ENCODE measurements around the gene RFC3.
"Not testable (repeated sequence)": the region's sequence is repeated elsewhere in the genome, so short reads cannot be mapped to it uniquely, and the experiment has no call there.

RFC3 gene

DNA sequence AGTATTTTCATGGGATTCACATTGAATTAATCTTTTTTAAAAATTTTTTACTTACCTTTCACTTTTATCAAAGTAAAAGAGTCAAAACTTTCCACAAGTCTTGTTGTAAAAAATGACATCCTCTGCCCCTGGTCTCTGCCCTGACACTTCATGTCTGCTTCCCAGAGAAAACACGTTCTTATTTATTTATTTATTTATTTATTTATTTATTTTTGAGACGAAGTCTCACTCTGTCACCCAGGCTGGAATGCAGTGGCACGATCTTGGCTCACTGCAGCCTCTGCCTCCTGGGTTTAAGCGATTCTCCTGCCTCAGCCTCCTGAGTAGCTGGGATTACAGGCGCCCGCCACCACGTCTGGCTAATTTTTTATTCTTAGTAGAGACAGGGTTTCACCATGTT lies 5.1 kb upstream of the RFC3 start:
- not testable (repeated sequence) for DNase-seq (ENCODE audit: low spot score)

DNA sequence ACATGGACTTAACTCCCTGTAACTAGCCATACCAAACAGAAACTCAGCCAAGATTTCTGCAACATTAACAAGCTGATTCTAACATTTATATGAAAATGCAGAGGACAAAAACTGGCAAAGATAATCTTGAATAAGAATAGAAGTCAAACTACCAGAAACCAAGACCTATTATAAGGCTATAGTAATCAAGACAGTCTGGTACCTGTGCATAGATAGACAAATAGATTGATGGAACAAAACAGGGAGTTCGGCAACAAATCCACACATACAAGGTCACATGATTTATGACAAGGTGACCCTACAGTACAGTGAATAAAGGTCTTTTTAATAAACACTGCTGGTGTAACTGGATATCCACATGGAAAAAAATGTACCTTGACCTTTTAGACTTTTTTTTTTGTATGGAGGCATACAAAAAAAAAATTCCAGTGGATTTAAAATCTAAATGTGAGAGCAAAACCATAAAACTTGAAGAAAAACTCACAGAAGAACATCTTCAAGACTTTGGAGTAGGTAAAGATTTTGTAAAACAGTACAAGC lies 2.9 kb upstream of the RFC3 start:
- DNase-seq (ENCODE audit: low spot score): no peak

- DNase-seq (ENCODE audit: low spot score): no peak
These were observed 1.0 kb upstream of the RFC3 start for GRCh38 chr13:33816912-33817311.

- DNase-seq (ENCODE audit: low spot score): no peak
These were observed 442 bp upstream of the RFC3 start for GRCh38 chr13:33817513-33817900.

DNA sequence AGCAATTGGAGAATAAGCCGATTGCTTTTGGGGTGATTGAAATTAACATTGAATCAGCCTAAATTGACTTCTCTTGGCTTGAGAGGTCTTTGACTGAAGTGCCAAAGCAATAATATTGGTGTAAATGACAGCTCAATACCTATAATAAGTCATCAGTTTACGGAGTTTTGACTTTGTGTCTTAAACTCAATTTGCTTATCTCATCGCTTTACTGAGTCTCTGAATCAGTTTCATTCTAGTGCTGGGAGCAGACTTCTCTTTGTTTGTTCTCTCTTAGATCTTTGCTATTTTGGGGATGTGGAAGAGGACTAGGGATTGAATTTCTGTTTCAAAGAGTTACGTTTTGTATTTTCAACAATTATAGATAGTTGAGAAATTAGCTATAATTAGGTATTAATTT lies 7.1 kb downstream of the RFC3 start:
- DNase-seq (ENCODE audit: low spot score): no peak

- no peak for DNase-seq (ENCODE audit: low spot score)
These were observed 9.2 kb downstream of the RFC3 start for GRCh38 chr13:33827139-33827538.

- peak; percentile 23 for DNase-seq (ENCODE audit: low spot score)
These were observed 10.6 kb downstream of the RFC3 start for GRCh38 chr13:33828431-33829129.

- DNase-seq (ENCODE audit: low spot score): no peak
These were observed 14.9 kb downstream of the RFC3 start for GRCh38 chr13:33832872-33833271.

- no peak for DNase-seq (ENCODE audit: low spot score)
These were observed 20.7 kb downstream of the RFC3 start for GRCh38 chr13:33838647-33839046.

DNA sequence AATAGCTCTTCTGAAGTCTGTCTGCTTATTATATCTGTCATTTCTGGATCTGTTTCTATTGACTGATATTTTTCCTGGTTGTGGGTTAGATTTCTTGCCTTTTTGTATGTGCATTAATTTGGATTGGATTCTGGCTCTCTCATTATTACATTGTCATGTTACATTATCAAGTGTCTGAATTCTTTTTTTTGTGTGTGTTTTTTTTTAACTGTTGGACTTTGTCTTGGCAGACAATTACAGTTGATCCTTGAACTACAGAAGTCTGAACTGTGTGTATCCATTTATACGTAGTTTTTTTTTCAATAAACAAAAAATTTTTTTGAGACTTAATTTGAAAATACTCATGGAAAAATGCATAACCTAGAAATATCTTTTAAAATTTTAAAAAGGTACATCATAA lies 22.5 kb downstream of the RFC3 start:
- DNase-seq (ENCODE audit: low spot score): no peak

DNA sequence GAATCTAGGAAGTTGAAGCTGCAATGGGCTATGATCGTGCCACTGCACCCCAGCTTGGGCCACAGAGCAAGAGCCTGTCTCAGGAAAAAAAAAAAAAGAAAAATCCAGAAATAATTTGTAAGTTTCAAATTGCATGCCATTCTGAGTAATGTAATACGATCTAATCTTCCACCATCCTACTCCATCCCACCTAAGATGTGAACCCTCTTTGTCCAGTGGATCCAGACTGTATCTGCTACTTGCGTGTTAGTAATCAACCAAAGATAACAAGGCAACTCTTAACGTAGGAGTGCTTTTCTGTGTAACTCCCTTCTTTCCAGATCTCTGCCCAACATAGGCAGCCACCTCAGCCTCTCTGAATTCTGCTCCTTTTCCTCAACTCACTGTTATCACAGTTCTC lies 24.3 kb downstream of the RFC3 start:
- no peak for DNase-seq (ENCODE audit: low spot score)

GRCh38 chr13:33842986-33843385 lies 25.0 kb downstream of the RFC3 start:
- no peak for DNase-seq (ENCODE audit: low spot score)

DNA sequence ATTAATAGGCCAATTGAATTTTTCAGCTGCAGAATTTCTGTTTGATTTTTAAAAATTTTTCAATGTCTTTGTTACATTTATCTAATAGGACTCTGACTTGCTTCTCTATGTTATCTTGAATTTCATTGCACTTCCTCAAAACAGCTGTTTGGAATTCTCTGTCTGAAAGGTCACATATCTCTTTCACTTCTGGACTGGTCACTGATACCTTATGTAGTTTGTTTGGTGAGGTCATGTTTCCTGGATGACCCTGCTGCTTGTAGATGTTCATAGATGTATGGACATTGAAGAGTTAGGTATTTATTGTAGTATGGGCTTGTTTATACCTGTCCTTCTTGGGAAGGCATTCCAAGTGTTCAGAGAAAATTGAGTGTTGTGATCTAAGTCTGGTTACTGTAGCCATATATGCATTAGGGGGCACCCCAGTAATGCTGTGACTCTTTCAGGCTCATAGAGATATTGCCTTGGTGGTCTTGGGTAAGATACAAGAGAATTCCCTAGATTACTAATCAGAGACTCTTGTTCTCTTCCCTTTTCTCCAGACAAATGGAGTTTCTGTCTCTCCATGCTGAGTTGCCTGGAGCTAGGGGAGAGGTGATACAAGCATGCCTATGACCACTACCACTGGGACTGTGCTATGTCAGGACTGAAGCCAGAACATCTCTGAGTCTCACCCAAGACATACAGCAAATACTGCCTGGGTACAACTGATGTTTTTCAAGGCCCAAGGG lies 27.8 kb downstream of the RFC3 start:
- DNase-seq (ENCODE audit: low spot score): no peak

DNA sequence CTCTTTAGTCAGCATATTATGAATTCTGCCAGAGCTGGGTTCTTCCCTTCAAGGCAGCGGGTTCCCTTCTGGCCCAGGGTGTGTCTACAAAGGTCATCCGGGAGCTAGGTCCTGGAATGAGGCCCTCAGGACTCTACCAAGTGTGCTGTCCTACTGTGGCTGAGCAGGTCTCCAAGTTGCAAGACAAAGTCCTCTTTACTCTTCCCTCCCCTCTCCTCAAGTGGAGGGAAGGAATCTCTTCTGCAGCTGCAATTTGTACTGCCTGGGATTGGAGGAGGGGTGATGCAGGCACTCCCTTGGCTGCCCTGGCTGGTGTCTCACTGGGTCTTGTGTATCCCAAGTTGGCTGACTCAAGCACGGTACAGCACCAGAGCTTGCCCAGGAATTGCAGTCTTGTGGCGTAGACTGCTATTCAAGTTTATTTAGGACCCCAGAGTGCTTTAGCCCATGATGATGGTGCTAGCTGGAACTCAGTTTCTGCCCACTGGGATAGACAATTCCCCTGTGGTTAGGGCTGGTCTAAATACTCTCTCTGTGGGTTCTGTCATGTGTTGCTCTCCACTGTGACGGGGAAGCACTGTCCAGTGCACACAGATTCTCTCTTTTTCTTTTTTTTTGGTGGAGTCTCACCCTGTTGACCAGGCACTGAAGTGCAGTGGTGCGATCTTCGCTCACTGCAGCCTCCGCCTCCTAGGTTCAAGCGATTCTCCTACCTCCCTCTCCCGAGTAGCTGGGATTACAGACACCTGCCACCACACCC lies 28.5 kb downstream of the RFC3 start:
- no peak for DNase-seq (ENCODE audit: low spot score)

DNA sequence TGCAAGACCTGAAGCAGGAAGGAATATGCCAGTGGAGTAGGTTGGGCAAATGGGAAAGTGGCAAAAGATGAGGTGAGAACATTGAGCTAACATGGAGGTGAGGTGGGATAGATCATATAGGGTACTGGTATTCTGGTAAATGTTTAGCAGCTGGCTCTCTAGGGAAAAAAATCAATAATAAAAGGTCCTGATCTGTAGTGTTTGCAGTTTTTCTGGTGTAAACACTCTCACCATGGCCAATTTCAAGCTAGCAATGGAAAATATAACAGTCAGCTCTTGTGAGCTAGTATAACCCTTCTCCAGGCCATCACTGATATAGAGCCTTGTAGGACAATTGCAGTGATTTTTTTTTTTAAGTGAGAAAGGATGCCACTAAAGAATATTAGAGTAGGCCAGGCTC lies 31.3 kb downstream of the RFC3 start:
- no peak for DNase-seq (ENCODE audit: low spot score)

DNA sequence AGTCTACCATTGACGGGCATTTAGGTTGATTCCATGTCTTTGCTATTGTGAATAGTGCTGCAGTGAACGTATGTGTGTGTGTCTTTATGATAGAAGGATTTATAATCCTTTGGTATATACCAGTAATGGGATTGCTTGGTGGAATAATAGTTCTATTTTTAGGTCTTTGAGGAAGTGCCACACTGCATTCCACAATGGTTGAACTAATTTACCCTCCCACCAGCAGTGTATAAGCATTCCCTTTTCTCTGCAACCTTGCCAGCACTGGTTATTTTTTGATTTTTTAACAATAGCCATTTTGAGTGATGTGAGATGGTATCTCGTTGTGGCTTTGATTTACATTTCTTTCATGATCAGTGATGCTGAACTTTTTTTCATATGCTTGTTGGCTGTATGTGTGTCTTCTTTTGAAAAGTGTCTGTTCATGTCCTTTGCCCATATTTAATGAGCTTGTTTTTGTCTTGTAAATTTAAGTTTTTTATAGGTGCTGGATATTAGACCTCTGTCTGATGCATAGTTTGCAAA lies 37.5 kb downstream of the RFC3 start:
- no peak for DNase-seq (ENCODE audit: low spot score)

DNA sequence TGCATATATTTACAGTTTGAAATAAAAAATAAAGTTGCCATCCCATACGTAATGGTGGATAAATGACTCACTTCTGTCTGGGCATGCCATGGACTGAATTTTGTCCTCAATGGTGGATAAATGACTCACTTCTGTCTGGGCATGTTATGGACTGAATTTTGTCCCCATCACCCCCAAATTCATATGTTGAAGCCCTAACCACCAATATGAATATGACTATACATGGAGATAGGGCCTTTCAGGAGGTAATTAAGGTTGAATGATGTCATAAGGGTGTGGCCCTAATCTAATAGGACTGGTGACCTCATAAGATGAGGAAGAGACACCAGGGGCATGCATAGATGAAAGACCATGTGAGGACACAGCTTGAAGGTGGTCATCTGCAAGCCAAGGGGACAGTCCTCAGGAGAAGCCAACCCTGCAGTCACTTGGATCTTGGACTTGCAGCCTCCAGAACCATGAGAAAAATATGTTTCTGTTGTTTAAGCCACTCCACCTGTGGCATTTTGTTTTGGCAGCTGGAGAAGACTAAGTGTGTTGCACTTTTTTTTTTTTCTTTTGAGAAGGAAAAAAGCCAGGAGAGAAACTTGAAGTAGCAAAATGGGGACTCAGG lies 41.8 kb downstream of the RFC3 start:
- DNase-seq (ENCODE audit: low spot score): no peak

DNA sequence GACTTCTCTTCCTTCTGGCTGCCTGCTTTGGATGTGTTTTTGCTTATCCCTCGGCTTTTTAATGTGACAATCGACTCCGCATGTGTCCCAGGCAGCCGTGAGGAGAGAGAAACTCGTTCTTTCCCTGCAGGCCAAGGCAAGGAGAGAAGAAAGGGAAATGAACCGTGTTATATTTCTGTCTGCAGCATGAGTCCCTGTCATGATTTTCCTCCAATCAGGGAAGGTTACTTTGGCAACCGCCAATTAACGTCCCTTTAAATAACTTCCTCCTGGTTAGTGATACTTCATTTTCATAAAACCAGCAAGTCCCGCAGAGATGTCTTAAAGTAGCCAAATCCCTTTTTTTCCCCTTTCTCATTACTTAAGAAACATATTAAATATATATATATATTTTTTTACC lies 42.6 kb downstream of the RFC3 start:
- DNase-seq (ENCODE audit: low spot score): no peak

- no peak for DNase-seq (ENCODE audit: low spot score)
These were observed 44.1 kb downstream of the RFC3 start for GRCh38 chr13:33862016-33862415.

DNA sequence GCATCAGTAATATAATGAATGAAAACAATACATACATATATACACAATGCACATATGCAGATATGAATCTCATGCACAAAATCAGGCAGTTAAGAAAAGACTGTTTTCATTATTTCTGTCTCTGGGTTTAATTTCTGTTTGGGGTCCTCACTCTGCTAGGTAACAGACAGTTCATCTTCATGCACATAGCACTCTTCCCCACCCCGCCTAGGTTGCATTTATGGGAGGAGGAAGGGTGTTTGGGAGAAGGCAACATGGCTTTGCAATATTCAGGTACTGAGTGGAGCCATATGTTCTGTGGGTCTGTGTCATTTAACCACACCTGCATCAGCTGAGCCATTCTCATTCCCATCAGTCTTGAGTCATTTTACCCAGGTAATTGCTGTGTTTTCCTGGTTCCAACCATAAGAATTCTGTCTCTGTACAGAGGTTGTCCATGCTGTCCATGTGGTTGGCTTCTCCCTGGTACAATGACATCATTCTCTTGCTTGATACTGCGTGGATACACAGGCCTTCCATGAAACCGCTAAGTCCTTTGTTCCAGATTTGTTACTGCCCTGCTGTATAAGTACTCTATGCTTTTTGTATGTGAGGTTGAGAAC lies 45.3 kb downstream of the RFC3 start:
- DNase-seq (ENCODE audit: low spot score): no peak

DNA sequence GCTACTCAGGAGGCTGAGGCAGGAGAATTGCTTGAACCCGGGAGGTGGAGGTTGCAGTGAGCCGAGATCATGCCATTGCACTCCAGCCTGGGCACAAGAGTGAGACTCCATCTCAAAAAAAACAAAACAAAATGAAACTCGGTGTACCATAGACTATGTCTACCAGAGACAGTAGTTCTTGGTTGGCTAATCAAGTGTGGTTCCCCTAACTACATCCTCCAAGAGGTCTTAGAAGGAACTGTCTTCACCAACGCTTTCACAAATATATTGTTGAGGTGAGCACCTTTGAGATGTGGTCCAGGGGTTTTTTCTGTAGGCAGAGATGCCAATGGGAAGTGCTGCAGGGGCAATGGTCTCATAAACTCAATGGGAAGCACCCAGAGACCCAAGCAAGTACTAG lies 48.0 kb downstream of the RFC3 start:
- DNase-seq (ENCODE audit: low spot score): no peak

DNA sequence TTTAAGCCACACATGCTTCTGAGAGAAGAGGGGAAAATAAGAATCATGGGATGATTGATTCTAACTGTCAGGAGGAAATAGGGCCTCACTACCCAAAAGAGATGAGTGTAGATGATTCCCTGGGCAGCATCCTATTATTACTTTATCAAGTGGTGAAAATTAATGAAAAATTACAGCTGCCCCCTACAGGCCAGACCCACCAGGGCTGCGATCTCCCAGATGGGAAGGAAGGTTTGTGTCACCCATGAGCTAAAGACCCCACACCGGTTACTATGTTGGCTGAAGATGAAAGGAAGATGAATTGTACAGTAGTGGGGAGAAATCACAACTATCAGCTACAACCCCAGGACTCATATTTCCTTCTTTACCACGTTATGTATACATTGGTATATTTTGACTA lies 49.5 kb downstream of the RFC3 start:
- DNase-seq (ENCODE audit: low spot score): no peak
